Astrocyte of the cerebellum (primary cell): ENCODE results near the gene FAM149A.
A peak's percentile ranks its signal among the peaks of the same experiment; 100 is the strongest.

Experiments used
- DNase-seq: peaks from one replicate; pipeline ENCODE4 v3.0.0-alpha.2; 2011; ENCODE audit warnings: low read depth
- H3K4me3 ChIP-seq: 2 replicates; pipeline ENCODE4 v1.5.1; 2011; ENCODE audit warnings: mild to moderate bottlenecking, low read depth, low read length, moderate library complexity
- in situ Hi-C: cut with HindIII; loops from 2 replicates; pipeline ENCODE4 v1.10.0; 2017; ENCODE audit warnings: low sequenced_read_pairs
- TF ChIP-seq, protein P1 (sequence below): IDR thresholded peaks from 2 replicates; pipeline ENCODE4 v1.5.1; 2012; ENCODE audit warnings: low read length, low read depth, moderate library complexity, mild to moderate bottlenecking; ENCODE audit errors: missing control alignments

FAM149A gene

DNA sequence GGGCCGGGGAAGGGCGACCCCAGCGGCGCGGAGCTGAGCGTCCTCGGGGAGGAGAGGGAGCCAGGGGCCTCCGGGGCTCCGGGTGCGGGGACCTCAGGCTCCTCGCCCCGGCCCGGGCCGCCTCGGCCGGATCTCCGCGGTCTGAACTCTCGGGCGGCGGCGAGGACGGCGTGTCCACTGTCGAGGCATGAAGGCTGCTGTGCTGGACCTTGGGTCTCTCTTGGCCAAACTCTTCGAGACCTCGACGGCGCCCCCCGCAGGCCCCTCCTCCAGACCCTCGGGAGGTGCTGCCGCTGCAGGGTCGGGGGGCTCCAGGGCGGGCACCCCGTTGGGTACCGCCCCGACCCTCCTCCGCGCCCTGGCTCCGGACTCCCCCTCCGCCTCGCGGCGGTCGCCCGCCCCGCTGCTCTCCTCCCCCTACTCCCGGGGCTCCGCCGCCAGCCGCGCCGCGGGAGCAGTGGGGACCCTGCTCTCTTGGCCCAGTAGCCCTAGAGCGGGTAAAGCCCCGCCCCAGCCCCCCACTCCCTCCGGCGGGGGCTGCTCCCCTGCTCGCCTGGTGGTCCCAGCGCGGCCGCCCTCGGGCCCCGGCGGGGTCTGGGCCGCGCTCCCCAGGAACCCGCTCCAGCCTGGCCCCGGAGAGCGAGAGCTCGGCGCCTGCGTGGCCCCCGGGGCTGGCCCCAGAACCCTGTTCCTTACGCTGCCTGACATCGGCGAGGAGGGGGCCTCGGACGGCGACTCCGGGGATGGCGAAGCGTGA is 564 bp downstream of the FAM149A start:
- peak overlapping the region; percentile 42 for H3K4me3 ChIP-seq
- no peak for DNase-seq
- TF ChIP-seq, protein P1, sequence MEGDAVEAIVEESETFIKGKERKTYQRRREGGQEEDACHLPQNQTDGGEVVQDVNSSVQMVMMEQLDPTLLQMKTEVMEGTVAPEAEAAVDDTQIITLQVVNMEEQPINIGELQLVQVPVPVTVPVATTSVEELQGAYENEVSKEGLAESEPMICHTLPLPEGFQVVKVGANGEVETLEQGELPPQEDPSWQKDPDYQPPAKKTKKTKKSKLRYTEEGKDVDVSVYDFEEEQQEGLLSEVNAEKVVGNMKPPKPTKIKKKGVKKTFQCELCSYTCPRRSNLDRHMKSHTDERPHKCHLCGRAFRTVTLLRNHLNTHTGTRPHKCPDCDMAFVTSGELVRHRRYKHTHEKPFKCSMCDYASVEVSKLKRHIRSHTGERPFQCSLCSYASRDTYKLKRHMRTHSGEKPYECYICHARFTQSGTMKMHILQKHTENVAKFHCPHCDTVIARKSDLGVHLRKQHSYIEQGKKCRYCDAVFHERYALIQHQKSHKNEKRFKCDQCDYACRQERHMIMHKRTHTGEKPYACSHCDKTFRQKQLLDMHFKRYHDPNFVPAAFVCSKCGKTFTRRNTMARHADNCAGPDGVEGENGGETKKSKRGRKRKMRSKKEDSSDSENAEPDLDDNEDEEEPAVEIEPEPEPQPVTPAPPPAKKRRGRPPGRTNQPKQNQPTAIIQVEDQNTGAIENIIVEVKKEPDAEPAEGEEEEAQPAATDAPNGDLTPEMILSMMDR: no peak
- in situ Hi-C loops: no loop called here

DNA sequence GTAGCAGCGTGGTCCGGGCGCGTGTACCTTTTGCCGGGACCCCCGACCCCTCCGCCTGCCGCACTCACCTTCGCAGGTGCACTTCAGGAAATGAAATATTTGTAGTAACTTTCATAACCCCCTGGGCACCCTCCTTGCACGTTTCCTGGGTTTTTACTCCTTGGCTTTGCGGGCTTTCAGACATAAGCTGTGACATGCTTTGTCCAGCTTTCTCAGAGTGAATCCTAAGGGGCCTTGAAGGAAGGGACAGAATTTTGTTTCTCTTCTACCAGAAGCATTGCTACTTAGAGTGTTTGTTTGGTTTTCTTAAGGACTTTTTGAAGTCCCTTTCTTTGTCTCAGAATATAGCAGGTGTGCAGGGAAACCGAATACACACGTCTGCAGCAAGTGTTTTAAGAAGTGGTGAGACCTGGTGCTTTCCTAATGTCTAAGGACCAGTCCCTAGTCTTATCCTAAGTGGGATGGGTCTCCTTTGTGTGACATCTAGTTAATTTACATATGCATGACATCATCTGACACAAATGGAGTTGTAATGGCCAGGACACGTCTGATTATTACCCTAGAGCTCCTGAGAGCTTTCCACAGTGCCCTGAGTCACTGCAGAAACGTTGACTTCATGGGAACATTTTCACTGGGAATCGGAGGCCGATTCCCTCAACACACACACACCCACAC is 1.3 kb downstream of the FAM149A start:
- in situ Hi-C loops: no loop called here
- H3K4me3 ChIP-seq: peak overlapping the region; percentile 42
- TF ChIP-seq, protein P1: no peak
- no peak for DNase-seq

- H3K4me3 ChIP-seq: no peak overlapping the region
- in situ Hi-C loops: no loop called here
- TF ChIP-seq, protein P1: no peak
- DNase-seq: no peak
Observed at GRCh38 chr4:186107947-186108346, 3.4 kb downstream of the FAM149A start.

- no peak overlapping the region for H3K4me3 ChIP-seq
- TF ChIP-seq, protein P1: no peak
- DNase-seq: no peak
- in situ Hi-C loops: no loop called here
Observed at GRCh38 chr4:186108391-186108790, 3.9 kb downstream of the FAM149A start.

DNA sequence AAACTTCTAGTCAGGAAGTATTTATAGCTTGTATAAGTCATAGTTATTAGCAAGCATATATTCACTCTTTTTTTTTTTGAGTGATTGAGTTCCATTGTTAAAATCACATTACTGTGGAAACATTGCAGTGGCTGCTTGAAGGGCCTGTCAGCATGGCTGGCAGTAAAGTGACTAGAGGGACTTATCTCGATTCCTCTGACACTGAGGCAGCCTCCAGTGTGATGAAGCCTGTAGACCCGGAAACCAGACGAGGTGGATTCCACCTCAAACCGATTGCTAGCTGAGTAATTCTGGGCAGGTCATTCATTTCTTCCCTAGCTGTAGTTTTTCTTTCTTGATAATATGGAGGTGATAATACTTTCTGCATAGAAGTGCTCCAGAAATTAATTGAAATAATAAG is 4.7 kb downstream of the FAM149A start:
- TF ChIP-seq, protein P1: no peak
- in situ Hi-C loops: no loop called here
- H3K4me3 ChIP-seq: no peak overlapping the region
- no peak for DNase-seq

GRCh38 chr4:186116697-186117096 is 12.2 kb downstream of the FAM149A start:
- H3K4me3 ChIP-seq: no peak overlapping the region
- TF ChIP-seq, protein P1: no peak
- DNase-seq: no peak
- in situ Hi-C loops: no loop called here
